ENCODE measurements around the gene KLHL18. TPM values are rescaled to one million over a fixed set of nuclear protein-coding genes. Genes with fewer than 3 reads are reported as not detected.

Gene KLHL18
- total and polyA plus RNA-seq, 2 of the 4 experiments (the other 2 are of a cell fraction), result 29.1 to 76.2 TPM

DNA sequence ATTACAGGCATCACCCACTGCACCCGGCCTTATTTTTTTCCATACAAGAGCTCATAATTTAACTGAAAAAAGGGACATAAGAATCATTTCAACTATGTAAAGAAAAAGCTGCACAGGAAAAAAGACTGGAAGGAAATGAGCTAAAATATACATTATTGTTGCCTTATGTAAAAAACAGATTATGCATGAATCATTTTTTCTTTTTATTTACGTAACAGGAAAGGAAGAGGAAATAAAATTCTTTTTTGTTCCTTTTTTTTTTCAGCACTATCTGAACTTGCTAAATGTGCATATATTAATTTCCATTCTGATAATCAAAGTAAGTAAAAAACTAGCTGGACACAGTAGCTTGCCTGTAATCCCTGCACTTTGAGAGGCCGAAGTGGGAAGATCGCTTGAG lies 12.2 kb upstream of the KLHL18 start:
- TF ChIP-seq USF2 (IDR thresholded peaks at IDR 0.05; ENCODE audit: low read depth, low read length), result no peak
- TF ChIP-seq POLR2A (IDR thresholded peaks at IDR 0.05; ENCODE audit: low read depth, low read length), result no peak
- Histone ChIP-seq H3K4me1 (ENCODE audit: control insufficient read depth, insufficient read depth, low read length) (peaks cover 5% of the 10 kb centered on the region), H2BK120ac (ENCODE audit: low read depth, low read length) (no peak overlapping the region), H3K18ac (ENCODE audit: low read depth, low read length) (no peak overlapping the region), H2BK5ac (ENCODE audit: low read depth, low read length, poor library complexity, severe bottlenecking) (no peak overlapping the region), H3K4me3 (ENCODE audit: insufficient read depth, low read depth, low read length) (no peak overlapping the region), H3K27ac (ENCODE audit: insufficient read depth, low read length) (no peak overlapping the region), H4K5ac (ENCODE audit: low read depth, low read length) (no peak overlapping the region), H3K9ac (ENCODE audit: low read depth, low read length) (no peak overlapping the region), H2BK15ac (ENCODE audit: low read depth, low read length) (no peak overlapping the region), H4K8ac (ENCODE audit: low read depth in 2 of 2, low read length in 2 of 2) (no peak overlapping the region), H4K20me1 (ENCODE audit: insufficient read depth, low read length) (no peaks in the 10 kb centered on the region), H2AK9ac (replicated peaks; ENCODE audit: low read depth, low read length, poor library complexity) (no peak overlapping the region), H3K14ac (replicated peaks; ENCODE audit: low read depth, low read length) (no peak overlapping the region), H3K9me3 (ENCODE audit: control insufficient read depth, insufficient read depth, low read length) (no peaks in the 10 kb centered on the region), H3K4ac (ENCODE audit: low read depth, low read length) (no peak overlapping the region), H2AK5ac (ENCODE audit: low read depth, low read length) (no peak overlapping the region), H3K36me3 (ENCODE audit: control insufficient read depth, insufficient read depth, low read length) (no peaks in the 10 kb centered on the region), H3K27me3 (ENCODE audit: control insufficient read depth, insufficient read depth, low read length) (no peaks in the 10 kb centered on the region), H3K23ac (ENCODE audit: low read depth, low read length) (no peak overlapping the region), H3K9me1 (ENCODE audit: insufficient read depth, low read length) (no peaks in the 10 kb centered on the region), H3K56ac (ENCODE audit: extremely low read depth, insufficient read depth, low read length) (no peak overlapping the region), H2AFZ (replicated peaks; ENCODE audit: low read length, poor library complexity) (no peak overlapping the region), H3K79me1 (ENCODE audit: low read depth in 1 of 2, low read length in 2 of 2) (no peaks in the 10 kb centered on the region), H4K91ac (ENCODE audit: insufficient read depth, low read depth, low read length) (no peak overlapping the region), H2BK20ac (ENCODE audit: low read depth, low read length) (no peak overlapping the region), H3K4me2 (ENCODE audit: low read depth, low read length) (no peak overlapping the region)
- dilution Hi-C loops (cut with HindIII; ENCODE audit: low sequenced_read_pairs, unreplicated experiment) (no loop called here), intact Hi-C loops (cut with micrococcal nuclease) (no loop called here), in situ Hi-C loops (cut with MboI; ENCODE audit: low sequenced_read_pairs) (no loop called here)
- CTCF ChIA-PET, result interaction anchor here (0.6 kb wide), 2 partner anchors 22 to 1320 kb away, joined by 4 read pairs; no protein-coding TSS in a partner anchor
- no TSS peak for BruUV-seq (replicated peaks)
- no CpG with 5 or more reads among the region's 4 CpGs for WGBS, 2 experiments (ENCODE audit: extremely low coverage in 2 of 2, insufficient read length in 1 of 2)
- DNase-seq (no peak), ATAC-seq (ENCODE audit: low read depth) (no peak)
- POLR2A ChIA-PET (ENCODE audit: unreplicated experiment), result no interaction called here

Data from IMR-90 (cell line).